PC-9 (cell line): ENCODE data around the gene PAPSS2.

Experiments used
- CTCF ChIP-seq: fragments of 200-600 bp; sonication (generic); conservative IDR thresholded peaks from 2 replicates; pipeline ENCODE4 v1.6.1; 2017; ENCODE audit warnings: mixed run types, antibody characterized with exemption, mild to moderate bottlenecking, moderate library complexity
- EZH2 ChIP-seq: fragments of 200-600 bp; sonication (generic); IDR thresholded peaks from 2 replicates; pipeline ENCODE4 v1.8.0; 2017; ENCODE audit warnings: antibody characterized with exemption, low read depth

GRCh38 chr10:87695074-87695473, 35.4 kb downstream of the PAPSS2 start:
- TF ChIP-seq EZH2: no peak
- no peak for TF ChIP-seq CTCF
